ENCODE data around the gene RAPGEFL1. TPM values are rescaled to one million over a fixed set of nuclear protein-coding genes. Genes with fewer than 3 reads are reported as not detected.

RAPGEFL1 gene
- 1 to 10 TPM; 4.7 to 9.0 (median 6.7) TPM for total RNA-seq
- 1.7 TPM for total RNA-seq (2013)

DNA sequence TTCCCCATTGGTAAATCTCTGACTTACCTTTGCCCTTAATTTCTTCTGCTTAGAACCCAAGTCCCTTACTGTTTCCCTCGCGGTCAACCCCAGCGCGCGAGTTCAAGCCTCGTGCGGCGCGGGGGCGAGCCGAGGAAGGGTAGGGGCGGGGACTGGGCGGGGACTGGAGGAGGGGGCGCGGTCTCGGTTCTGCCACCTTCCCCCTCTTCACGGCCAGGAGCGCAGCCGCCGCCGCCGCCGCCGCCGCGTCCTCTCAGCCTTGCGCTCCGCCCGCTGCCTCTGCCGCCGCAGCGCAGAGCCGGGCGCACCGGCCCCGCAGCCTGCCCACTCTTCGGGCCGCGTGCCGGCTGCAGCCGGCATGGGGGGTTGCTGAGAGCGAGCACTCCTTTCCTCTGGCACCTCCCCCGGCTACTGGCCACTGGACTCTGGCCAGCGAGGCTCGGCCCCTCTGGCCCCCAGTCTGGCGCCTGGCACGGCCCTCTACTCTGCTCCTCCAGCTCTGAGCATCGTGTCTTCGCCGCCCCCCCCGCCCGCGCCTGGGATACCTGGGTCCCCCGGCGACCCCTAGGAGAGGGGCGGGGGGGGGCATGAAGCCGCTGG, at the start of gene RAPGEFL1:
TSS of gene RAPGEFL1 (plus strand) at position 196 of the 600 bp plus-strand sequence. CDS start at position 588, 392 bp downstream.
- ATAC-seq, result peak; percentile 96 to 98 (median 97)
- Histone ChIP-seq H3K27ac (ENCODE audit: low read length) (no peak within 1 kb of the TSS), H3K36me3 (ENCODE audit: control insufficient read depth, insufficient read depth, low read length) (peaks cover under 1% of the 10 kb centered on the region), H3K9me3 (ENCODE audit: control insufficient read depth, insufficient read depth, low read length) (no peaks in the 10 kb centered on the region), H3K27me3 (ENCODE audit: control insufficient read depth, insufficient read depth, low read length) (peaks cover 2% of the 10 kb centered on the region), H3K4me3 (ENCODE audit: low read length) (peak within 1 kb of the TSS; percentile 47), H3K4me1 (ENCODE audit: control insufficient read depth, insufficient read depth, low read length) (peaks cover 17% of the 10 kb centered on the region)
- Mint-ChIP-seq H3K36me3 (no peaks in the 10 kb centered on the region), H3K9me3 (no peaks in the 10 kb centered on the region), H3K27ac (peak within 1 kb of the TSS in 1 of 2 donors; percentile 29), H3K27me3 (ENCODE audit: low read depth in 2 of 2) (peaks cover 0 to 4% of the 10 kb centered on the region in 2 donors), H3K4me1 (peaks cover 0 to 10% of the 10 kb centered on the region in 2 donors), H3K4me3 (peak within 1 kb of the TSS; percentile 72)
- peak; percentile 63 to 88 for DNase-seq
- under 1% methylated on average over 57 of the region's 57 CpGs for WGBS (ENCODE audit: insufficient coverage)
- TF ChIP-seq, protein P1, sequence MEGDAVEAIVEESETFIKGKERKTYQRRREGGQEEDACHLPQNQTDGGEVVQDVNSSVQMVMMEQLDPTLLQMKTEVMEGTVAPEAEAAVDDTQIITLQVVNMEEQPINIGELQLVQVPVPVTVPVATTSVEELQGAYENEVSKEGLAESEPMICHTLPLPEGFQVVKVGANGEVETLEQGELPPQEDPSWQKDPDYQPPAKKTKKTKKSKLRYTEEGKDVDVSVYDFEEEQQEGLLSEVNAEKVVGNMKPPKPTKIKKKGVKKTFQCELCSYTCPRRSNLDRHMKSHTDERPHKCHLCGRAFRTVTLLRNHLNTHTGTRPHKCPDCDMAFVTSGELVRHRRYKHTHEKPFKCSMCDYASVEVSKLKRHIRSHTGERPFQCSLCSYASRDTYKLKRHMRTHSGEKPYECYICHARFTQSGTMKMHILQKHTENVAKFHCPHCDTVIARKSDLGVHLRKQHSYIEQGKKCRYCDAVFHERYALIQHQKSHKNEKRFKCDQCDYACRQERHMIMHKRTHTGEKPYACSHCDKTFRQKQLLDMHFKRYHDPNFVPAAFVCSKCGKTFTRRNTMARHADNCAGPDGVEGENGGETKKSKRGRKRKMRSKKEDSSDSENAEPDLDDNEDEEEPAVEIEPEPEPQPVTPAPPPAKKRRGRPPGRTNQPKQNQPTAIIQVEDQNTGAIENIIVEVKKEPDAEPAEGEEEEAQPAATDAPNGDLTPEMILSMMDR (IDR thresholded peaks at IDR 0.05), result no peak
- intact Hi-C loops (cut with micrococcal nuclease), result no loop called here

- DNase-seq (no peak), ATAC-seq (no peak)
- Mint-ChIP-seq H3K27me3 (ENCODE audit: low read depth in 2 of 2) (no peaks in the 10 kb centered on the region), H3K4me1 (peaks cover 13 to 18% of the 10 kb centered on the region in 2 donors), H3K36me3 (peaks cover 41% of the 10 kb centered on the region), H3K4me3 (no peak overlapping the region), H3K9me3 (no peaks in the 10 kb centered on the region), H3K27ac (no peak overlapping the region)
- H3K27ac ChIP-seq (ENCODE audit: low read length), result no peak overlapping the region
- WGBS (ENCODE audit: insufficient coverage), result 96% methylated on average over 3 of the region's 5 CpGs
- peaks cover 3% of the 10 kb centered on the region for H3K4me1 ChIP-seq (ENCODE audit: control insufficient read depth, insufficient read depth, low read length)
- TF ChIP-seq, protein P1 (IDR thresholded peaks at IDR 0.05), result no peak
- no peak overlapping the region for H3K4me3 ChIP-seq (ENCODE audit: low read length)
- peaks cover 69% of the 10 kb centered on the region for H3K36me3 ChIP-seq (ENCODE audit: control insufficient read depth, insufficient read depth, low read length)
- no peaks in the 10 kb centered on the region for H3K9me3 ChIP-seq (ENCODE audit: control insufficient read depth, insufficient read depth, low read length)
- intact Hi-C loops (cut with micrococcal nuclease), result no loop called here
- H3K27me3 ChIP-seq (ENCODE audit: control insufficient read depth, insufficient read depth, low read length), result no peaks in the 10 kb centered on the region
Measured at GRCh38 chr17:40129498-40129897, 47.8 kb upstream of the RAPGEFL1 start.

GRCh38 chr17:40130352-40131042, 46.8 kb upstream of the RAPGEFL1 start:
- no peak for DNase-seq
- Histone ChIP-seq H3K4me3 (ENCODE audit: low read length) (no peak overlapping the region), H3K4me1 (ENCODE audit: control insufficient read depth, insufficient read depth, low read length) (no peaks in the 10 kb centered on the region), H3K9me3 (ENCODE audit: control insufficient read depth, insufficient read depth, low read length) (no peaks in the 10 kb centered on the region), H3K27me3 (ENCODE audit: control insufficient read depth, insufficient read depth, low read length) (no peaks in the 10 kb centered on the region), H3K36me3 (ENCODE audit: control insufficient read depth, insufficient read depth, low read length) (peaks cover 79% of the 10 kb centered on the region), H3K27ac (ENCODE audit: low read length) (no peak overlapping the region)
- H3K27ac Mint-ChIP-seq, result peak overlapping the region; percentile 31 to 42
- no peak overlapping the region for H3K4me3 Mint-ChIP-seq
- 96% methylated on average over 6 of the region's 7 CpGs for WGBS (ENCODE audit: insufficient coverage)
- H3K36me3 Mint-ChIP-seq, result peaks cover 51% of the 10 kb centered on the region
- peaks cover 8 to 16% of the 10 kb centered on the region in 2 donors for H3K4me1 Mint-ChIP-seq
- intact Hi-C loops (cut with micrococcal nuclease), result no loop called here
- peak in 1 of 3 donors; percentile 57 for ATAC-seq
- no peaks in the 10 kb centered on the region for H3K27me3 Mint-ChIP-seq (ENCODE audit: low read depth in 2 of 2)
- TF ChIP-seq, protein P1 (IDR thresholded peaks at IDR 0.05), result no peak
- H3K9me3 Mint-ChIP-seq, result no peaks in the 10 kb centered on the region
